ENCODE data around the gene CCNY. TPM values are rescaled to one million over a fixed set of nuclear protein-coding genes. Genes with fewer than 3 reads are reported as not detected.

CCNY gene
- total and polyA plus RNA-seq, 2 donors (not counting 1 experiment from before 2014, with no cell fraction given): 34.1 to 64.9 TPM

DNA sequence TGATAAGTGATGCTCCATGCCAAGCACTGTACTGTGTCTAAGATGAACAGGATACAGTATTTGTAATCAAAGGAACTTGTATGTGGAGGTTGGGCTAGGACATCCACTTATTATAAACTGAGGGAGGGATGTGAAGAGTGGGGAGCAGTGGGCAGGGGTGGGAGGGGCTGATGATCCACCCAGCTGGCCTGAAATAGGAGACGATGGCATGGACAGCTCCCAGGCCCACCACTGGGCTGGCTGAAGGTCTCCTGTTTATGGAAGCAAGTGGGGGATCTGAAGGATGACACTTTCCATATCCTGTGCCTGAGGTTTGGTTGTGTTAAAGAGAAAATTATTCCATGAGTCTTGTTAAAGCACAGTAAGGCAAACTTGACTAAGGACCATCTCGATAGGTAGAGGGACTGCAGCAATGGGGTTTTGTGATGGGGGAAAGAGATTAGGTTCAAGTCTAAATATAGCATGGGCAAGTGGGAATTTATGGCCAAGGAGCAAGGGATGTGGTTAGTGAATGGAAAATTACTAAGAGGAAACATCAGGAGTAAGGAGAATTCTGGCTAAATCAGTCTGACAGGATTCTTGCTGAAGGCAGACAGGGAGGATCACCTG lies 124.6 kb downstream of the CCNY start:
- Histone ChIP-seq H3K27ac (ENCODE audit: low read length in 2 of 2) (no peak overlapping the region), H3K4me3 (ENCODE audit: control extremely low read depth in 1 of 5, extremely low read depth in 1 of 5, insufficient read depth in 1 of 5, low read depth in 2 of 5, low read length in 4 of 5) (no peak overlapping the region), H3K27me3 (replicated peaks in 1 of 4; ENCODE audit: control extremely low read depth in 1 of 4, control insufficient read depth in 3 of 4, insufficient read depth in 4 of 4, low read length in 3 of 4) (no peaks in the 10 kb centered on the region), H4K20me1 (ENCODE audit: control insufficient read depth, insufficient read depth, low read length, poor library complexity, severe bottlenecking) (peaks cover 88% of the 10 kb centered on the region), H3K9me3 (ENCODE audit: control extremely low read depth in 1 of 3, control insufficient read depth in 2 of 3, insufficient read depth in 1 of 3, low read length in 2 of 3) (no peaks in the 10 kb centered on the region), H3K4me2 (replicated peaks; ENCODE audit: low read depth, low read length, poor library complexity, severe bottlenecking) (no peak overlapping the region), H3K36me3 (replicated peaks in 1 of 2; ENCODE audit: control extremely low read depth in 1 of 2, control insufficient read depth in 1 of 2, extremely low read depth in 1 of 2, insufficient read depth in 2 of 2, low read length in 1 of 2) (no peaks in the 10 kb centered on the region), H3K4me1 (ENCODE audit: control insufficient read depth in 2 of 2, insufficient read depth in 2 of 2, low read length in 2 of 2) (peaks cover 20 to 31% of the 10 kb centered on the region in 2 donors), H3K9ac (ENCODE audit: low read length) (no peak overlapping the region), H2AFZ (ENCODE audit: insufficient read depth, low read depth, low read length, poor library complexity, severe bottlenecking) (no peak overlapping the region), H3K79me2 (ENCODE audit: control insufficient read depth, insufficient read depth, low read length) (peaks cover 100% of the 10 kb centered on the region)
- H3K27ac Mint-ChIP-seq: no peak overlapping the region
- POLR2A ChIA-PET: no interaction called here
- CTCF ChIA-PET: no interaction called here
- intact Hi-C loops (cut with micrococcal nuclease): no loop called here
- H3K4me1 Mint-ChIP-seq: peaks cover 61% of the 10 kb centered on the region
- WGBS (ENCODE audit: insufficient coverage): 93% methylated on average over 2 of the region's 2 CpGs
- no peak for ATAC-seq (ENCODE audit: low read depth)
- no peaks in the 10 kb centered on the region for H3K9me3 Mint-ChIP-seq (ENCODE audit: insufficient read depth)
- TF ChIP-seq CTCF (IDR thresholded peaks at IDR 0.05): no peak
- TF ChIP-seq EZH2 (IDR thresholded peaks at IDR 0.05; ENCODE audit: borderline replicate concordance, insufficient read depth, low read depth, low read length, poor library complexity, severe bottlenecking): no peak
- H3K4me3 Mint-ChIP-seq: no peak overlapping the region
- no peak for DNase-seq
- no peaks in the 10 kb centered on the region for H3K27me3 Mint-ChIP-seq

DNA sequence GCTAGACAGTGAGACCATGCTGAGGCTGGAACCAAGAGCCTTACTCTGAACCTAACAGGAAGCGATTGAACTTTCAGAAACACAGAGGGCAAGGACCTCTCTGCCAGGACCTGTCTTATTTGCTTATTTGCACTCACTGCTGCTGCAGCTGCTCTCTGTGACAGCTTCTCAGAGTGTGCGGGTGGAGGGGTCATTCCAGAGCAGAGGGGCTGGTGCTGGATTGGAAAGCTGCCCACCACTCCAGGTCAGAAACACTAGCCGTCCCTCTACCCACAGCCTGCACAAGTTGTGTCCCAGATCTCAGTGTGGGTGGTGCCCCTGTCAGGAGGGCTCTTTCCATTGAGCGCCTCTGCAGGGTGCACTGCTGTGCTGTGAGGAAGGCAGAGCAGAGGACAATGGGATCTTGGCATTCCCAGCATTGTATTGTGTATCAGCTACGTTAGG lies 126.2 kb downstream of the CCNY start:
- Histone ChIP-seq H3K4me3 (ENCODE audit: control extremely low read depth in 1 of 5, extremely low read depth in 1 of 5, insufficient read depth in 1 of 5, low read depth in 2 of 5, low read length in 4 of 5) (no peak overlapping the region), H3K27ac (ENCODE audit: low read length in 2 of 2) (no peak overlapping the region), H3K9me3 (ENCODE audit: control extremely low read depth in 1 of 3, control insufficient read depth in 2 of 3, insufficient read depth in 1 of 3, low read length in 2 of 3) (no peaks in the 10 kb centered on the region), H3K79me2 (ENCODE audit: control insufficient read depth, insufficient read depth, low read length) (peaks cover 99% of the 10 kb centered on the region), H3K4me2 (replicated peaks; ENCODE audit: low read depth, low read length, poor library complexity, severe bottlenecking) (no peak overlapping the region), H2AFZ (ENCODE audit: insufficient read depth, low read depth, low read length, poor library complexity, severe bottlenecking) (no peak overlapping the region), H3K36me3 (replicated peaks in 1 of 2; ENCODE audit: control extremely low read depth in 1 of 2, control insufficient read depth in 1 of 2, extremely low read depth in 1 of 2, insufficient read depth in 2 of 2, low read length in 1 of 2) (no peaks in the 10 kb centered on the region), H3K9ac (ENCODE audit: low read length) (no peak overlapping the region), H3K27me3 (replicated peaks in 1 of 4; ENCODE audit: control extremely low read depth in 1 of 4, control insufficient read depth in 3 of 4, insufficient read depth in 4 of 4, low read length in 3 of 4) (no peaks in the 10 kb centered on the region), H3K4me1 (ENCODE audit: control insufficient read depth in 2 of 2, insufficient read depth in 2 of 2, low read length in 2 of 2) (peaks cover 16 to 25% of the 10 kb centered on the region in 2 donors), H4K20me1 (ENCODE audit: control insufficient read depth, insufficient read depth, low read length, poor library complexity, severe bottlenecking) (peaks cover 87% of the 10 kb centered on the region)
- peak overlapping the region; percentile 33 for H3K27ac Mint-ChIP-seq
- TF ChIP-seq EZH2 (IDR thresholded peaks at IDR 0.05; ENCODE audit: borderline replicate concordance, insufficient read depth, low read depth, low read length, poor library complexity, severe bottlenecking): no peak
- no peak for TF ChIP-seq CTCF (IDR thresholded peaks at IDR 0.05)
- DNase-seq (no peak), ATAC-seq (ENCODE audit: low read depth) (no peak)
- CTCF ChIA-PET: no interaction called here
- H3K9me3 Mint-ChIP-seq (ENCODE audit: insufficient read depth): no peaks in the 10 kb centered on the region
- intact Hi-C loops (cut with micrococcal nuclease): no loop called here
- POLR2A ChIA-PET: no interaction called here
- H3K27me3 Mint-ChIP-seq: no peaks in the 10 kb centered on the region
- no peak overlapping the region for H3K4me3 Mint-ChIP-seq
- H3K4me1 Mint-ChIP-seq: peaks cover 51% of the 10 kb centered on the region
- WGBS (ENCODE audit: insufficient coverage): 94% methylated on average over 4 of the region's 5 CpGs
